Mucosa of descending colon (tissue), 3 donors: Measurements from ENCODE around the gene ANKRD1. TPM values are rescaled to one million over a fixed set of nuclear protein-coding genes. Genes with fewer than 3 reads are reported as not detected.

ENCODE experiments used
- ATAC-seq: fragments of 200-7000 bp; cut with Tn5 transposase; one replicate; pipeline ENCODE4 v1.9.1; 2020; ENCODE audit warnings: mild to moderate bottlenecking, moderate library complexity
- DNase-seq, 3 donors: peaks; one replicate each; pipeline ENCODE4 v3.0.0-alpha.2; 2020
- H3K36me3 ChIP-seq: fragments of 200-600 bp; one replicate; pipeline ENCODE4 v1.8.0; 2021; ENCODE audit warnings: low read depth, mild to moderate bottlenecking
- H3K4me1 ChIP-seq: fragments of 200-600 bp; one replicate; pipeline ENCODE4 v1.8.0; 2021; ENCODE audit warnings: low read depth, mild to moderate bottlenecking
- H3K4me3 ChIP-seq: fragments of 200-600 bp; one replicate; pipeline ENCODE4 v1.8.0; 2021; ENCODE audit warnings: mild to moderate bottlenecking
- H3K9me3 ChIP-seq: fragments of 200-600 bp; one replicate; pipeline ENCODE4 v1.8.0; 2021; ENCODE audit warnings: mild to moderate bottlenecking
- CTCF ChIP-seq: fragments of 200-600 bp; IDR thresholded peaks from one replicate; pipeline ENCODE4 v1.8.0; 2022; ENCODE audit warnings: antibody characterized with exemption, mild to moderate bottlenecking
- intact Hi-C, 2 donors: fragments of 100-400 bp; cut with DNase I in 1 of 2; cut with micrococcal nuclease in 1 of 2; formaldehyde crosslinking; loops; one replicate each; pipeline versions ENCODE4 v1.11.0 to v1.11.1; 2022; cut with DNase I, micrococcal nuclease
- total RNA-seq, 3 donors: library from RNA; stranded (reverse); fragmentation: NEBNext Ultra II Directional in 2 of 3; extraction: Animal tissue kit (Norgen Biotek cat#: 25700) in 2 of 3; gene quantifications; one replicate each; pipeline versions ENCODE4 v1.2.1 to v1.2.4, GENCODE V29; 2021 to 2023
- donor health status: DM: no; HTN: no; CAD: no; lungs with moderate emphysema.
- donor health status: DM: no; HTN: no; CAD: no.
- donor health status: DM: no; HTN: yes; CAD: no.

Gene ANKRD1
- total RNA-seq, 3 donors from 2014 or later: 0.23 to 1.7 TPM; not detected in 1

DNA sequence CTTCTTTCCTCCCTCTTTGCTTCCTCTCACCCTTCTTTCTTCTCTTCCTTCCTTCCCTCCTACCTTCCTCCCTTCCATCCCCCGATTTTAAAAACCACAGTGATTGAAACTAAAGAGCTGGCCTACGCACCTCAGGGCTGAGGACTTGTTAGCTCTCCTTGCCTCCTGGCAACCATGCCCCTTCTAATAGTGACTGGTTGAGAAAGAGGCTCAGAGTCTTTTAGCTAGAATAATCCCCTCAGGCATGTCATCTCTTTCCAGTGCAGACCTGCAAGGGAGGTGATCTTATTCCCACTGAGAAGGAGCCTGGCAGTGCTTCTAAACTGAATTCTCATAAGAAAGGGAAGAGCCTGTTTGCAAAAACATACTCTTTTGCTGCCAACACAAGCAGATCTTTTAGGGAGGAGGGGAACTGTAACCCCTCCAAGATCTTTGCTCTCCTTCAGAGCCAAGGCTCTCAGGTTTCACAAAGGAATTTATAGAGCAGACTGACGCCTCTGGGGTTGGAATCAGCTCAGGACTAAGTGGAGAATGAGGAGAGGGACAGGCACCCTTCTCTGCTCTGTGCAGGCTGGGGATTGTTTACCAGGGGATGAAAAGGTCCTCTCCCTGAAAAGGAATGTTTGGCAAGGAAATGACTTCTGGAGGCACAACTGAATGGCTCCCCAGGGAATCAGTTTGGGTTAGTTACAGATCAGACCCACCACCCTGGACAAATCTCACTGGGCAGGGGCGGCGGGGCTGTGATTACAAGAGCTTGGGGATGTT lies 9.4 kb upstream of the ANKRD1 start:
- no peak for TF ChIP-seq CTCF
- ATAC-seq (no peak), DNase-seq (no peak)
- Histone ChIP-seq H3K4me1 (no peaks in the 10 kb centered on the region), H3K9me3 (no peaks in the 10 kb centered on the region), H3K36me3 (no peaks in the 10 kb centered on the region), H3K4me3 (no peak overlapping the region)
- intact Hi-C loops: no loop called here

- no peak for ATAC-seq
- intact Hi-C loops: no loop called here
- Histone ChIP-seq H3K36me3 (no peaks in the 10 kb centered on the region), H3K4me3 (no peak overlapping the region), H3K4me1 (no peaks in the 10 kb centered on the region), H3K9me3 (no peaks in the 10 kb centered on the region)
- DNase-seq: no peak
- no peak for TF ChIP-seq CTCF
Observed at GRCh38 chr10:90929179-90929578, 8.3 kb upstream of the ANKRD1 start.

GRCh38 chr10:90927293-90927692 lies 6.4 kb upstream of the ANKRD1 start:
- Histone ChIP-seq H3K36me3 (no peaks in the 10 kb centered on the region), H3K4me1 (no peaks in the 10 kb centered on the region), H3K4me3 (no peak overlapping the region), H3K9me3 (no peaks in the 10 kb centered on the region)
- ATAC-seq (no peak), DNase-seq (no peak)
- no peak for TF ChIP-seq CTCF
- intact Hi-C loops: no loop called here

DNA sequence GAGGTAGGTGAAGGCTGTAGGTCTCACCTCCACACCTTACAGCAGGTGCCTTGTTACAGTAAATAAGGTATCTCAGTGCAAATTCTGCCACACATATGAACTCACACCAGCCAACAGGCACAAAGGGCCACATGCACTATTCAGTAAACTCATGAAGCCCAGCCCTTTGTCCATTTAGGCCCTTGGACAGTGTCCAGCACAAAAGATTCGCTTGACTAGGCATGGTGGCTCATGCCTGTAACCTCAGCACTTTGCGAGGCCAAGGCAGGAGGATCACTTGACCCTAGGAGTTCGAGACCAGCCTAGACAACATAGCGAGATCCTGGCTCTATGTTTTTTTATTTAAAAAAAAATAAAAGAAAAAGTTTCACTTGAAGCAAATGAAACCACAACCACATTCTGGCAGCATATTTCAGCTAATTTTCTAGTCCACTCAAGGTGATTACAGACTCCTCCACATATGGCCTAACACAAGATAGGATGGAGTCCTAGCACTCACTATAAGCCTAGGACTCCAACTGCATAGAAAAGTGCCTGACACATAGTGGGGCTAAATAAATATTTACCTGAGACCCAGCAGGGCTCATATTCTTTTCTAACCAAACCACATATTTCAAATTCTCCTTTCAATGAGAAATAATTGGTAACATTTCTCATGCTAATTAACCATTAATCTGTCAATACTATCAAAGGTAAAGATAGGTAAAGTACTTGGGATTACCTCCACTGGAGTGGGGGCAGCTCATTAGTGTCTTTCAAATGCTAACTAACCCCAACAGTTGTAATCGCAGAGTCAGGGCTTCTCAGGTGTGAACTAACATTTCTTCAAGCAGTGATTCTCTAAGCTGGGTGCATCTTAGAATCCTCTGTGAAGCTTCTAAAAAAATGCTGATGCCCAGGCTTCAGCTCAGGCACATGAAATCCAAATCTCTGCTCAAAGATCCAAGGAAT lies 4.5 kb upstream of the ANKRD1 start:
- intact Hi-C loops: no loop called here
- Histone ChIP-seq H3K36me3 (no peaks in the 10 kb centered on the region), H3K9me3 (no peaks in the 10 kb centered on the region), H3K4me3 (no peak overlapping the region), H3K4me1 (no peaks in the 10 kb centered on the region)
- DNase-seq (no peak), ATAC-seq (no peak)
- no peak for TF ChIP-seq CTCF

DNA sequence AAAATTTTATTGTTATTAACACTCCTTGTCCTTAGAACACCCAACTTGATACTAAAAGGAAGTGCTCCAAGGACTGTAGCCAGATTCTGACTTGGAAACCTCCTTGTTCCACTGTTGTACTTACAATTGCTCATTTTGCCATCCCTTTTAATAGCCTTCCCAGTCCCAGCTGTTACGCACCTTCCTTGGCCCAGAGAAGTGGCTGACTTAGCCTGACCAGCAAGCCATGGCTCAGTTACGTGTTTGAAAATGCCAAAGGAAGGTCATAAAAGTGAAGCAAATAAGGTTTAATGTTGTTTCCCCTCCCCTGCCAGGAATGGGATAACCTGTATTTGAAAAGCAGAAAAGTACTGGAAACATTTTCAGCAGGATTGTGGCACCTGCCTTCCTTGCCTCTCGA lies 3.7 kb upstream of the ANKRD1 start:
- Histone ChIP-seq H3K4me1 (no peaks in the 10 kb centered on the region), H3K36me3 (no peaks in the 10 kb centered on the region), H3K9me3 (no peaks in the 10 kb centered on the region), H3K4me3 (no peak overlapping the region)
- TF ChIP-seq CTCF: no peak
- DNase-seq (no peak), ATAC-seq (no peak)
- intact Hi-C loops: no loop called here
